GM12874 (cell line): ENCODE measurements around the gene CASP5.

Experiments used
- CTCF ChIP-seq: IDR thresholded peaks from 2 replicates; pipeline ENCODE4 v1.5.1; 2011; ENCODE audit warnings: low read depth, mild to moderate bottlenecking, control low read depth, low read length, moderate library complexity; ENCODE audit not compliant: insufficient read depth

CASP5 gene

GRCh38 chr11:105023003-105023402, at the start of gene CASP5:
CASP5 (minus strand) TSS chr11:105023168; CDS start chr11:105023136, 32 bp downstream.
- TF ChIP-seq CTCF: no peak

- TF ChIP-seq CTCF: no peak
Observed at GRCh38 chr11:105071089-105071732, 48.2 kb upstream of the CASP5 start.

GRCh38 chr11:105070306-105070705, 47.3 kb upstream of the CASP5 start:
- no peak for TF ChIP-seq CTCF

GRCh38 chr11:105057432-105057831, 34.5 kb upstream of the CASP5 start:
- no peak for TF ChIP-seq CTCF

GRCh38 chr11:105056446-105056845, 33.5 kb upstream of the CASP5 start:
- no peak for TF ChIP-seq CTCF

- no peak for TF ChIP-seq CTCF
Observed at GRCh38 chr11:105054723-105055493, 31.9 kb upstream of the CASP5 start.

GRCh38 chr11:105052487-105052886, 29.5 kb upstream of the CASP5 start:
- TF ChIP-seq CTCF: no peak
